IPS-18c (cell line): Measurements from ENCODE around the gene GLS.
"Not testable (repeated sequence)": the region's sequence is repeated elsewhere in the genome, so short reads cannot be mapped to it uniquely, and the experiment has no call there.

Source experiments
- H3K4me3 ChIP-seq: 2 replicates; pipeline ENCODE4 v1.7.0; 2013; ENCODE audit warnings: low read depth, mild to moderate bottlenecking, low read length, moderate library complexity; ENCODE audit not compliant: insufficient read depth
- H3K9me3 ChIP-seq: one replicate; pipeline ENCODE4 v1.6.1; 2013; ENCODE audit warnings: mild to moderate bottlenecking, low read length, moderate library complexity; ENCODE audit not compliant: control insufficient read depth, insufficient read depth

GLS gene

GRCh38 chr2:190876631-190877030, 4.0 kb upstream of the GLS start:
- H3K4me3 ChIP-seq, result no peak overlapping the region
- H3K9me3 ChIP-seq, result no peaks in the 10 kb centered on the region

GRCh38 chr2:190877436-190877835, 3.2 kb upstream of the GLS start:
- Histone ChIP-seq H3K9me3 (no peaks in the 10 kb centered on the region), H3K4me3 (no peak overlapping the region)

GRCh38 chr2:190879474-190880377, 895 bp upstream of the GLS start:
- no peaks in the 10 kb centered on the region for H3K9me3 ChIP-seq
- H3K4me3 ChIP-seq, result peak overlapping the region; percentile 71

GRCh38 chr2:190881084-190881597, 520 bp downstream of the GLS start:
- Histone ChIP-seq H3K4me3 (peak overlapping the region; percentile 89), H3K9me3 (no peaks in the 10 kb centered on the region)

- Histone ChIP-seq H3K9me3 (no peaks in the 10 kb centered on the region), H3K4me3 (peak overlapping the region; percentile 89)
These were observed 1.2 kb downstream of the GLS start for GRCh38 chr2:190881598-190882410.

- Histone ChIP-seq H3K4me3 (peak overlapping the region; percentile 89), H3K9me3 (no peaks in the 10 kb centered on the region)
These were observed 1.8 kb downstream of the GLS start for GRCh38 chr2:190882411-190882766.

GRCh38 chr2:190882856-190883582, 2.4 kb downstream of the GLS start:
- H3K9me3 ChIP-seq, result no peaks in the 10 kb centered on the region
- no peak overlapping the region for H3K4me3 ChIP-seq

- not testable (repeated sequence) for H3K9me3 ChIP-seq, H3K4me3 ChIP-seq
These were observed 5.2 kb downstream of the GLS start for GRCh38 chr2:190885844-190886243.

GRCh38 chr2:190887089-190887488, 6.5 kb downstream of the GLS start:
- no peaks in the 10 kb centered on the region for H3K9me3 ChIP-seq
- no peak overlapping the region for H3K4me3 ChIP-seq

- H3K4me3 ChIP-seq, result no peak overlapping the region
These were observed 7.8 kb downstream of the GLS start for GRCh38 chr2:190888449-190888848.

GRCh38 chr2:190889175-190889943, 8.7 kb downstream of the GLS start:
- no peak overlapping the region for H3K4me3 ChIP-seq
- no peaks in the 10 kb centered on the region for H3K9me3 ChIP-seq

More at GRCh38 chr2:190888449-190888848, 7.8 kb downstream of the GLS start:
- no peaks in the 10 kb centered on the region for H3K9me3 ChIP-seq

- Histone ChIP-seq H3K4me3 (no peak overlapping the region), H3K9me3 (no peaks in the 10 kb centered on the region)
These were observed 10.8 kb downstream of the GLS start for GRCh38 chr2:190891372-190891771.

- H3K9me3 ChIP-seq, result no peaks in the 10 kb centered on the region
These were observed 11.3 kb downstream of the GLS start for GRCh38 chr2:190891889-190892288.

GRCh38 chr2:190893157-190893556, 12.5 kb downstream of the GLS start:
- Histone ChIP-seq H3K9me3 (no peaks in the 10 kb centered on the region), H3K4me3 (no peak overlapping the region)

More at GRCh38 chr2:190891889-190892288, 11.3 kb downstream of the GLS start:
- no peak overlapping the region for H3K4me3 ChIP-seq

- H3K9me3 ChIP-seq, result no peaks in the 10 kb centered on the region
- no peak overlapping the region for H3K4me3 ChIP-seq
These were observed 15.9 kb downstream of the GLS start for GRCh38 chr2:190896477-190896876.

- H3K9me3 ChIP-seq, result no peaks in the 10 kb centered on the region
- no peak overlapping the region for H3K4me3 ChIP-seq
These were observed 23.3 kb downstream of the GLS start for GRCh38 chr2:190903693-190904450.
